Thoracic aorta (tissue), 2 donors: Measurements from ENCODE around the gene GKN1. TPM values are rescaled to one million over a fixed set of nuclear protein-coding genes. Genes with fewer than 3 reads are reported as not detected.

Experiments used
- ATAC-seq: fragments of 150-250 bp; one replicate; pipeline ENCODE4 v1.8.0; 2017; ENCODE audit warnings: low read depth; ENCODE audit not compliant: insufficient number of reproducible peaks, low FRiP score
- DNase-seq: peaks from one replicate; pipeline ENCODE4 v3.0.0-alpha.2; 2020; ENCODE audit warnings: low spot score
- H3K27ac ChIP-seq, 2 donors: fragments of 200-600 bp; sonication (generic); 1 replicate in 1 of 2; 2 replicates in 1 of 2; pipeline ENCODE4 v1.5.1; 2016; ENCODE audit warnings: mild to moderate bottlenecking in 2 of 2, moderate library complexity in 2 of 2
- H3K27me3 ChIP-seq: fragments of 200-600 bp; sonication (generic); replicated peaks from 2 replicates; pipeline ENCODE4 v1.6.0; 2016; ENCODE audit warnings: mild to moderate bottlenecking; ENCODE audit not compliant: insufficient read depth
- H3K36me3 ChIP-seq: fragments of 200-600 bp; sonication (generic); one replicate; pipeline ENCODE4 v1.5.1; 2016
- H3K4me1 ChIP-seq, 2 donors: fragments of 200-600 bp; sonication (generic); 1 replicate in 1 of 2; 2 replicates in 1 of 2; pipeline versions ENCODE4 v1.5.1 to v1.6.0; 2016; ENCODE audit warnings: low read depth in 2 of 2, mild to moderate bottlenecking in 1 of 2; ENCODE audit not compliant: control insufficient read depth in 1 of 2
- H3K4me3 ChIP-seq: fragments of 200-600 bp; sonication (generic); 2 replicates; pipeline ENCODE4 v1.5.1; 2016; ENCODE audit warnings: mild to moderate bottlenecking
- H3K9me3 ChIP-seq: fragments of 200-600 bp; sonication (generic); 2 replicates; pipeline ENCODE4 v1.5.1; 2016
- total RNA-seq, 2 donors: library from RNA; depleted of rRNA; stranded (reverse); fragments of >200 nt; gene quantifications; one replicate each; pipeline versions ENCODE4 v1.1.0 to v1.2.3, GENCODE V29; 2016
- TF ChIP-seq, protein P1 (sequence below): fragments of 200-600 bp; sonication (generic); IDR thresholded peaks from one replicate; pipeline ENCODE4 v1.5.1; 2019; ENCODE audit warnings: antibody characterized with exemption

Gene GKN1
- total RNA-seq, 2 donors from 2014 or later = 20.7 TPM; not detected in 1

DNA sequence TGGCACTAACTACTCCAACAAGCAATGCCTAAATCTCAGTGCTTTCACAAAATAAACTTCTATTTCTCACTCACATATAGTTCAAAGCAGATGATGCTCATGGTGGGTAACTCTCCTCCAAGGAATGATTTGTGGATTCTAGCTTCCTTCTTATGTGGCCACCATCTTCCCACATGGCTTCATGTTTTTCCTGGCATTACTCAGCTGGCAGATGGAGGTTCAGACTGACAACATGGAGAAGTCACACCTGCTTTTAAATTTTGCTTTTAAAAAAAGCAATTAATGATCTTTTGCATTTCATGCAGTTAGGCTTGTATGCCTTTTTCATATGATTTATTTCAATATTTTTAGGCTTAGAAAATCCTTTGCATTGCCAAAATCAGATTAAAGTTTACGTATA lies 15.4 kb upstream of the GKN1 start:
- DNase-seq (no peak), ATAC-seq (no peak)
- Histone ChIP-seq H3K27me3 (no peaks in the 10 kb centered on the region), H3K9me3 (no peaks in the 10 kb centered on the region), H3K4me1 (no peaks in the 10 kb centered on the region), H3K36me3 (no peaks in the 10 kb centered on the region), H3K27ac (no peak overlapping the region), H3K4me3 (no peak overlapping the region)
- TF ChIP-seq, protein P1, sequence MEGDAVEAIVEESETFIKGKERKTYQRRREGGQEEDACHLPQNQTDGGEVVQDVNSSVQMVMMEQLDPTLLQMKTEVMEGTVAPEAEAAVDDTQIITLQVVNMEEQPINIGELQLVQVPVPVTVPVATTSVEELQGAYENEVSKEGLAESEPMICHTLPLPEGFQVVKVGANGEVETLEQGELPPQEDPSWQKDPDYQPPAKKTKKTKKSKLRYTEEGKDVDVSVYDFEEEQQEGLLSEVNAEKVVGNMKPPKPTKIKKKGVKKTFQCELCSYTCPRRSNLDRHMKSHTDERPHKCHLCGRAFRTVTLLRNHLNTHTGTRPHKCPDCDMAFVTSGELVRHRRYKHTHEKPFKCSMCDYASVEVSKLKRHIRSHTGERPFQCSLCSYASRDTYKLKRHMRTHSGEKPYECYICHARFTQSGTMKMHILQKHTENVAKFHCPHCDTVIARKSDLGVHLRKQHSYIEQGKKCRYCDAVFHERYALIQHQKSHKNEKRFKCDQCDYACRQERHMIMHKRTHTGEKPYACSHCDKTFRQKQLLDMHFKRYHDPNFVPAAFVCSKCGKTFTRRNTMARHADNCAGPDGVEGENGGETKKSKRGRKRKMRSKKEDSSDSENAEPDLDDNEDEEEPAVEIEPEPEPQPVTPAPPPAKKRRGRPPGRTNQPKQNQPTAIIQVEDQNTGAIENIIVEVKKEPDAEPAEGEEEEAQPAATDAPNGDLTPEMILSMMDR = no peak

DNA sequence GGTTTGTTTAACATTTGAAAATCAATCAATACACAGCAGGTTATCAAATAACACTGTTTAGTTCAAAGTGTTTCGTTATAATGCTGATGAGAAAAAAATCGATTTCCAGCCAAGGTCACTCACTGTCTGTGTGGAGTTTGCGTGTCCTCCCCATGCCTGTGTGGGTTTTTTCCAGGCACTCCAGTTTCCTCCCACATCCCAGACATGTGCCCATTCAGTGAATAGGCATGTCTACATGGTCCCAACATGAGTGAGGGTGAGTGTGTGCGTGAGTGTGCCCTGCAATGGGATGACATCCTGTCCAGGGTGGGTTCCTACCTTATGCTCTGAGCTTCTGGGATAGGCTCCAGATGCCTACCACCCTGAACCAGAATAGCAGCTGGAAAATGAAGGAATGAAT lies 13.1 kb upstream of the GKN1 start:
- no peak for DNase-seq
- Histone ChIP-seq H3K9me3 (no peaks in the 10 kb centered on the region), H3K27me3 (no peaks in the 10 kb centered on the region), H3K4me1 (no peaks in the 10 kb centered on the region), H3K27ac (no peak overlapping the region), H3K4me3 (no peak overlapping the region), H3K36me3 (no peaks in the 10 kb centered on the region)
- no peak for ATAC-seq
- TF ChIP-seq, protein P1 = no peak

DNA sequence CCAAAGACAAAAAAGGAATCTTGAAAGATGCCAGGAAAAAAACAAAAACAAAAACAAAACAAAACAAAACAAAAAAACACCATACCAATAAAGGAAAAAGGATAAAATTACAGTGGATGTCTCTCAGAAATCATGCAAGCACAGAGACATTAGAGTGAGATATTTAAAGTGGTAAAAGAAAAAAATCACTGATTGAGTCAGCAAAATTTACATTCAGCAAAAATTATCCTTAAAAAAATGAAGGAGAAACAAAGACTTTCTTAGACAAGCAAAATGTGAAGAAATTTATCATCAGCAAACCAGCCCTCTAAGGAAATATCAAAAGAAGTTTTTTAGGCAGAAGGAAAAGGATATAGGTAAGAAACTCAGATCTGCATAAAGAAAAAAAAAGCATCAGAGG lies 10.2 kb upstream of the GKN1 start:
- TF ChIP-seq, protein P1 = no peak
- Histone ChIP-seq H3K9me3 (no peaks in the 10 kb centered on the region), H3K36me3 (no peaks in the 10 kb centered on the region), H3K27me3 (no peaks in the 10 kb centered on the region), H3K27ac (no peak overlapping the region), H3K4me3 (no peak overlapping the region), H3K4me1 (no peaks in the 10 kb centered on the region)
- no peak for DNase-seq
- no peak for ATAC-seq

DNA sequence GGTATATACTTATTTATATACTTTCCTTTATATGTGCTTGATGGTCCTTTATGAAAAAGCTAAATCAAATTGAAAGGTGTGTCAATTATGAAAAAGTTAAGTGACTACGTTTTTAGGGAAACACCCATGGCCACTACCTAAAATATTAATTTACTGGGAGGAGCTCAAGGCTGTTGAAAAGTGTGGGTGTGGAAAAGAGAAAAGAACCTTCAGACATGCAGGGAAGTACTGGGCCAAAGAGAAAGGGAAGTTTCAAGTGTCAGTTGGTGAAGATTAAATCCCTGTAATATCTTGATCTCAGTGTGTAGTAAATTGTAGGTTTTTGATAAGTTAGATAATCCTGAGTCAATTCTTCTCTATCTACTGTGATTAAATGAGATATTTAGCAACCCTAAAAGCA lies 6.2 kb upstream of the GKN1 start:
- H3K4me1 ChIP-seq = peaks cover 2 to 24% of the 10 kb centered on the region in 2 donors
- no peak overlapping the region for H3K27ac ChIP-seq
- TF ChIP-seq, protein P1 = no peak
- no peaks in the 10 kb centered on the region for H3K36me3 ChIP-seq
- DNase-seq (no peak), ATAC-seq (no peak)
- H3K9me3 ChIP-seq = no peaks in the 10 kb centered on the region
- no peaks in the 10 kb centered on the region for H3K27me3 ChIP-seq
- H3K4me3 ChIP-seq = no peak overlapping the region

DNA sequence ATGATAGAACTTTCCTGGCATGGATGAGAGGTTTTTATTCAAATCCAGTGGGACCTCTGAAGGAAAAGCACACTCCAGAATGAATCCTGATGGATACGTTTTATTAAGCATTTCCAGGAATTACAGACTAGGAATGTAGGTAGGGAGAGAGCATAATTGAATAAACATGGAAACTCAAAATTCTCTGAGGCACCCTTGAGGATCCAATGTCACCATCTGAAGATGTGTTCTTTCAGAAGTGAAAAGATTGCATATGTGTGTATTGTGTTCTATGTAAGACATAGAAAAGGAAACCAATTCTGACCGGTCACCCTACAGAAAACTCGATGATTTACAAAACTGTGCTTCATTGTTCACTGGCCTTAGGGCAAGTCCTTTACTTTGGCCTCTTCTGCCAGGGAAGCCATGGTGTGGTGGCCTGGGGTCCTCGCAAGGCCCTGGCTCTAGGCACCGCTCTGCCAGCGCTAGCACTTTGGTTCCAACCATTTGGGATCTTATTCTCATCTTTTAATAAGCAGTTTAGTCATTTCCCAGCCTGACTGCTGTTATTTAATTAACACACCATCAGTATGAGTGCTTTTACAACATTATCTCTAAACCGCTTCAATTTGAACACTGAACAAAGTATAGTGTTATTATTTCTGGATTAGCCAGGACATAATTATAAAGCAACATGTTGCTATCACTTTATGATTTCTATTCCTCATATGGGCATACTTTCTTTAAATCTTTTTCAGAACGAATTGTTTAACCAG lies 4.5 kb upstream of the GKN1 start:
- ATAC-seq = no peak
- TF ChIP-seq, protein P1 = no peak
- Histone ChIP-seq H3K27ac (no peak overlapping the region), H3K36me3 (no peaks in the 10 kb centered on the region), H3K9me3 (no peaks in the 10 kb centered on the region), H3K4me3 (no peak overlapping the region), H3K4me1 (peaks cover 2 to 25% of the 10 kb centered on the region in 2 donors), H3K27me3 (no peaks in the 10 kb centered on the region)
- no peak for DNase-seq
